Loucy (cell line): Measurements from ENCODE around the gene EPHB1.

Experiments used
- EZH2phosphoT487 ChIP-seq: fragments of 200-600 bp; IDR thresholded peaks from 2 replicates; pipeline ENCODE4 v1.6.1; 2018; ENCODE audit warnings: antibody characterized with exemption, mild to moderate bottlenecking, moderate library complexity, borderline replicate concordance
- TF ChIP-seq, protein P1 (sequence below): fragments of 200-600 bp; sonication (generic); conservative IDR thresholded peaks from 2 replicates; pipeline ENCODE4 v1.5.1; 2014; ENCODE audit warnings: mild to moderate bottlenecking, antibody characterized with exemption, low read length

DNA sequence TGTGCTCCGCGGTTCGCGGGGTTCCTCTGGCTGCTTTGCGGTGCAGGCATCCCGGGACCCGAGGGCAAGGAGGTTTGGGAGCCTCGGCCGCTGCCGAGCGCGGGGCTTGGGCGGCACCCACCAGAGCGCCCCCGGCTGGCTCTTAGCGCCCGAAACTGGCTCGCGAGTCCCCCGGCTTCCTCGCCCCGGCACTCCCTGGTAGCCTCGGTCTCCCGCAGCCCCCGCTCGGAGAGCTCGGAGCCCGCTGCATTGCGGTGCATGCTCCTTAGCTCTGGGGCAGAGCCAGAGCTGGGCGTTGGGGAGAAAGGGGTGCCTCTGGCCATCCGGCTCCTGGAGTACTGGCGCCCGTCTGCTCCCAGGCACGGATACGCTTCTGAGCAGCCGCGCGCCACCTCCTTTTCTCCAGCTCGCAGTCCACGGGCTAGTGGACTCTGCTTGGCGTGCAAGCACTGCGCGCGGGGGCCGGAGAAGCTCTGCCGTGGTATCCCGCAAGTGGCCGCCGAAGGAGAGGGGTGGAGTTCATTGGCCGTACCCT is 753 bp downstream of the EPHB1 start:
- TF ChIP-seq, protein P1, sequence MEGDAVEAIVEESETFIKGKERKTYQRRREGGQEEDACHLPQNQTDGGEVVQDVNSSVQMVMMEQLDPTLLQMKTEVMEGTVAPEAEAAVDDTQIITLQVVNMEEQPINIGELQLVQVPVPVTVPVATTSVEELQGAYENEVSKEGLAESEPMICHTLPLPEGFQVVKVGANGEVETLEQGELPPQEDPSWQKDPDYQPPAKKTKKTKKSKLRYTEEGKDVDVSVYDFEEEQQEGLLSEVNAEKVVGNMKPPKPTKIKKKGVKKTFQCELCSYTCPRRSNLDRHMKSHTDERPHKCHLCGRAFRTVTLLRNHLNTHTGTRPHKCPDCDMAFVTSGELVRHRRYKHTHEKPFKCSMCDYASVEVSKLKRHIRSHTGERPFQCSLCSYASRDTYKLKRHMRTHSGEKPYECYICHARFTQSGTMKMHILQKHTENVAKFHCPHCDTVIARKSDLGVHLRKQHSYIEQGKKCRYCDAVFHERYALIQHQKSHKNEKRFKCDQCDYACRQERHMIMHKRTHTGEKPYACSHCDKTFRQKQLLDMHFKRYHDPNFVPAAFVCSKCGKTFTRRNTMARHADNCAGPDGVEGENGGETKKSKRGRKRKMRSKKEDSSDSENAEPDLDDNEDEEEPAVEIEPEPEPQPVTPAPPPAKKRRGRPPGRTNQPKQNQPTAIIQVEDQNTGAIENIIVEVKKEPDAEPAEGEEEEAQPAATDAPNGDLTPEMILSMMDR, result no peak
- TF ChIP-seq EZH2phosphoT487, result no peak
